Activated CD8-positive, alpha-beta T cell treated with anti-CD3 and anti-CD28 coated beads, Interleukin-2, amount 10 ng/mL, durations not matched to agents 7 days and 5 days (primary cell): ENCODE measurements around the gene CCDC106. TPM values are rescaled to one million over a fixed set of nuclear protein-coding genes. Genes with fewer than 3 reads are reported as not detected.
A peak's percentile ranks its signal among the peaks of the same experiment; 100 is the strongest.

ENCODE experiments used
- ATAC-seq: fragments of 150-1000 bp; cut with Tn5 transposase; one replicate; pipeline ENCODE4 v1.10.0; 2021; ENCODE audit warnings: moderate library complexity
- CTCF ChIA-PET: fragments of 350-600 bp; sonication (Branson Sonifier 250); formaldehyde crosslinking; loops from one replicate; lab custom pipeline; 2021; ENCODE audit warnings: antibody characterized with exemption; lab: Charles Lee
- POLR2A ChIA-PET: fragments of 350-600 bp; sonication (Branson Sonifier 250); formaldehyde crosslinking; loops from one replicate; lab custom pipeline; 2021; ENCODE audit warnings: antibody characterized with exemption; lab: Charles Lee
- DNase-seq: peaks from one replicate; pipeline ENCODE4 v3.0.0-alpha.2; 2020
- H3K27ac Mint-ChIP-seq: one replicate; pipeline ENCODE4 v1.8.0; 2021; ENCODE audit warnings: mild to moderate bottlenecking, mixed read lengths
- H3K27me3 Mint-ChIP-seq: one replicate; pipeline ENCODE4 v1.8.0; 2021; ENCODE audit warnings: low read depth, mixed read lengths
- H3K36me3 Mint-ChIP-seq: one replicate; pipeline ENCODE4 v1.8.0; 2021; ENCODE audit warnings: low read depth, mixed read lengths
- H3K4me1 Mint-ChIP-seq: one replicate; pipeline ENCODE4 v1.8.0; 2021; ENCODE audit warnings: low read depth, mixed read lengths
- H3K4me3 Mint-ChIP-seq: one replicate; pipeline ENCODE4 v1.8.0; 2021; ENCODE audit warnings: mild to moderate bottlenecking, mixed read lengths
- H3K9me3 Mint-ChIP-seq: one replicate; pipeline ENCODE4 v1.8.0; 2022; ENCODE audit warnings: mixed read lengths; ENCODE audit not compliant: insufficient read depth
- total RNA-seq, 2 experiments: library from RNA; stranded (reverse); gene quantifications; one replicate each; pipeline ENCODE4 v1.2.3, GENCODE V29; 2021

CCDC106 gene
- total RNA-seq, 2 experiments from 2014 or later, result 8.7 to 9.4 TPM

- CTCF ChIA-PET, result no interaction called here
- DNase-seq (no peak), ATAC-seq (no peak)
- Mint-ChIP-seq H3K27ac (peak overlapping the region; percentile 70), H3K4me3 (no peak overlapping the region), H3K27me3 (no peaks in the 10 kb centered on the region), H3K4me1 (peaks cover 40% of the 10 kb centered on the region), H3K36me3 (peaks cover 73% of the 10 kb centered on the region), H3K9me3 (no peaks in the 10 kb centered on the region)
- POLR2A ChIA-PET, result no interaction called here
These were observed 13.8 kb downstream of the CCDC106 start for GRCh38 chr19:55661826-55662225.

GRCh38 chr19:55663846-55664536 is 16.0 kb downstream of the CCDC106 start:
- peaks cover 22% of the 10 kb centered on the region for H3K4me1 Mint-ChIP-seq
- ATAC-seq, result no peak
- CTCF ChIA-PET, result no interaction called here
- POLR2A ChIA-PET, result no interaction called here
- no peak overlapping the region for H3K4me3 Mint-ChIP-seq
- no peaks in the 10 kb centered on the region for H3K9me3 Mint-ChIP-seq
- H3K27ac Mint-ChIP-seq, result no peak overlapping the region
- DNase-seq, result no peak
- H3K27me3 Mint-ChIP-seq, result no peaks in the 10 kb centered on the region
- peaks cover 72% of the 10 kb centered on the region for H3K36me3 Mint-ChIP-seq

GRCh38 chr19:55666343-55667005 is 18.5 kb downstream of the CCDC106 start:
- H3K9me3 Mint-ChIP-seq, result no peaks in the 10 kb centered on the region
- peaks cover 74% of the 10 kb centered on the region for H3K36me3 Mint-ChIP-seq

GRCh38 chr19:55667006-55667381 is 19.0 kb downstream of the CCDC106 start:
- Mint-ChIP-seq H3K9me3 (no peaks in the 10 kb centered on the region), H3K27ac (no peak overlapping the region), H3K36me3 (peaks cover 71% of the 10 kb centered on the region), H3K4me1 (peaks cover 18% of the 10 kb centered on the region), H3K4me3 (no peak overlapping the region), H3K27me3 (no peaks in the 10 kb centered on the region)
- ATAC-seq, result no peak
- ChIA-PET CTCF (interaction anchor here (0.7 to 2.1 kb wide), 2 partner anchors 13 to 58 kb away, joined by 6 read pairs; no protein-coding TSS in a partner anchor), POLR2A (interaction anchor here (1.4 kb wide), 1 partner anchor 13 kb away, joined by 6 read pairs; the partner anchor contains the start of gene U2AF2)
- DNase-seq, result no peak

More at GRCh38 chr19:55666343-55667005, 18.5 kb downstream of the CCDC106 start:
- ChIA-PET CTCF (interaction anchor here (2.1 kb wide), 1 partner anchor 12 kb away, joined by 6 read pairs; no protein-coding TSS in a partner anchor), POLR2A (interaction anchor here (1.4 kb wide), 1 partner anchor 12 kb away, joined by 6 read pairs; the partner anchor contains the start of gene U2AF2)
- DNase-seq (no peak), ATAC-seq (no peak)
- H3K27me3 Mint-ChIP-seq, result no peaks in the 10 kb centered on the region
- no peak overlapping the region for H3K4me3 Mint-ChIP-seq
- H3K4me1 Mint-ChIP-seq, result peaks cover 21% of the 10 kb centered on the region
- H3K27ac Mint-ChIP-seq, result no peak overlapping the region

GRCh38 chr19:55667511-55667910 is 19.5 kb downstream of the CCDC106 start:
- H3K27ac Mint-ChIP-seq, result no peak overlapping the region
- DNase-seq (no peak), ATAC-seq (no peak)
- ChIA-PET CTCF (interaction anchor here (0.7 kb wide), 1 partner anchor 59 kb away, joined by 6 read pairs; no protein-coding TSS in a partner anchor), POLR2A (interaction anchor here (0.9 to 1.4 kb wide), 2 partner anchors 13 to 25 kb away, joined by 3 to 6 read pairs; partner anchors contain the start of gene U2AF2)
- H3K4me3 Mint-ChIP-seq, result no peak overlapping the region
- peaks cover 21% of the 10 kb centered on the region for H3K4me1 Mint-ChIP-seq
- no peaks in the 10 kb centered on the region for H3K27me3 Mint-ChIP-seq
- H3K36me3 Mint-ChIP-seq, result peaks cover 72% of the 10 kb centered on the region
- no peaks in the 10 kb centered on the region for H3K9me3 Mint-ChIP-seq

GRCh38 chr19:55667958-55668357 is 19.9 kb downstream of the CCDC106 start:
- no peaks in the 10 kb centered on the region for H3K9me3 Mint-ChIP-seq
- CTCF ChIA-PET, result no interaction called here
- peaks cover 68% of the 10 kb centered on the region for H3K36me3 Mint-ChIP-seq
- no peak overlapping the region for H3K4me3 Mint-ChIP-seq
- POLR2A ChIA-PET, result interaction anchor here (0.9 kb wide), 1 partner anchor 25 kb away, joined by 3 read pairs; no protein-coding TSS in a partner anchor
- DNase-seq (no peak), ATAC-seq (no peak)
- H3K27ac Mint-ChIP-seq, result no peak overlapping the region
- H3K27me3 Mint-ChIP-seq, result no peaks in the 10 kb centered on the region
- H3K4me1 Mint-ChIP-seq, result peaks cover 17% of the 10 kb centered on the region

GRCh38 chr19:55668603-55669348 is 20.8 kb downstream of the CCDC106 start:
- H3K9me3 Mint-ChIP-seq, result no peaks in the 10 kb centered on the region
- peaks cover 25% of the 10 kb centered on the region for H3K4me1 Mint-ChIP-seq
- ATAC-seq (no peak), DNase-seq (no peak)
- no peak overlapping the region for H3K4me3 Mint-ChIP-seq
- peaks cover 66% of the 10 kb centered on the region for H3K36me3 Mint-ChIP-seq
- POLR2A ChIA-PET, result no interaction called here
- no peak overlapping the region for H3K27ac Mint-ChIP-seq
- H3K27me3 Mint-ChIP-seq, result no peaks in the 10 kb centered on the region
- CTCF ChIA-PET, result no interaction called here

- Mint-ChIP-seq H3K27me3 (no peaks in the 10 kb centered on the region), H3K9me3 (no peaks in the 10 kb centered on the region), H3K4me3 (no peak overlapping the region), H3K36me3 (peaks cover 63% of the 10 kb centered on the region), H3K4me1 (peaks cover 30% of the 10 kb centered on the region), H3K27ac (no peak overlapping the region)
- ChIA-PET POLR2A (no interaction called here), CTCF (no interaction called here)
- DNase-seq, result no peak
- ATAC-seq, result no peak
These were observed 21.6 kb downstream of the CCDC106 start for GRCh38 chr19:55669418-55670279.

- Mint-ChIP-seq H3K27ac (no peak overlapping the region), H3K36me3 (peaks cover 61% of the 10 kb centered on the region), H3K4me1 (peaks cover 30% of the 10 kb centered on the region), H3K27me3 (no peaks in the 10 kb centered on the region), H3K4me3 (no peak overlapping the region), H3K9me3 (no peaks in the 10 kb centered on the region)
- ATAC-seq, result no peak
- no peak for DNase-seq
- ChIA-PET CTCF (interaction anchor here (0.8 to 1.7 kb wide), 3 partner anchors 14 to 37 kb away, joined by 9 read pairs; partner anchors contain the start of gene U2AF2), POLR2A (interaction anchor here (0.6 kb wide), 1 partner anchor 75 kb away, joined by 3 read pairs; no protein-coding TSS in a partner anchor)
These were observed 22.5 kb downstream of the CCDC106 start for GRCh38 chr19:55670280-55671053.

GRCh38 chr19:55671054-55671378 is 23.0 kb downstream of the CCDC106 start:
- Mint-ChIP-seq H3K27ac (no peak overlapping the region), H3K36me3 (peaks cover 59% of the 10 kb centered on the region)
- ATAC-seq, result no peak

More at GRCh38 chr19:55671054-55671378, 23.0 kb downstream of the CCDC106 start:
- Mint-ChIP-seq H3K4me1 (peaks cover 34% of the 10 kb centered on the region), H3K27me3 (no peaks in the 10 kb centered on the region), H3K4me3 (no peak overlapping the region), H3K9me3 (no peaks in the 10 kb centered on the region)
- POLR2A ChIA-PET, result interaction anchor here (0.6 to 1.0 kb wide), 2 partner anchors 75 to 511 kb away, joined by 3 read pairs; no protein-coding TSS in a partner anchor
- CTCF ChIA-PET, result interaction anchor here (0.8 to 1.7 kb wide), 4 partner anchors 14 to 64 kb away, joined by 3 to 9 read pairs (median 9); partner anchors contain the start of gene U2AF2
- no peak for DNase-seq
